Measurements from ENCODE around the gene LDLR. TPM values are rescaled to one million over a fixed set of nuclear protein-coding genes. Genes with fewer than 3 reads are reported as not detected.

LDLR gene
- total and polyA plus RNA-seq, 10 donors: 7.0 to 117 (median 25.6) TPM

- Histone ChIP-seq H3K27ac (no peak overlapping the region), H3K4me3 (no peak overlapping the region), H3K27me3 (replicated peaks in 1 of 7) (no peaks in the 10 kb centered on the region), H3K4me1 (peaks cover 25 to 48% (median 38%) of the 10 kb centered on the region in 6 donors), H3K36me3 (peaks cover 0 to 83% (median 34%) of the 10 kb centered on the region in 6 donors), H3K9me3 (no peaks in the 10 kb centered on the region)
- intact Hi-C loops (cut with DNase I; ENCODE audit: low total_unique reads): no loop called here
- DNase-seq: no peak
- TF ChIP-seq POLR2AphosphoS5 (IDR thresholded peaks at IDR 0.05): no peak
- no peak for TF ChIP-seq CTCF (IDR thresholded peaks at IDR 0.05 in 8 of 11, conservative IDR thresholded peaks at IDR 0.05 in 3 of 11)
- TF ChIP-seq POLR2A (IDR thresholded peaks at IDR 0.05): no peak
- WGBS, 5 donors: 95 to 100% (median 98%) methylated on average over 4 of the region's 4 CpGs
Measured at GRCh38 chr19:11045536-11045935, 43.7 kb upstream of the LDLR start.

DNA sequence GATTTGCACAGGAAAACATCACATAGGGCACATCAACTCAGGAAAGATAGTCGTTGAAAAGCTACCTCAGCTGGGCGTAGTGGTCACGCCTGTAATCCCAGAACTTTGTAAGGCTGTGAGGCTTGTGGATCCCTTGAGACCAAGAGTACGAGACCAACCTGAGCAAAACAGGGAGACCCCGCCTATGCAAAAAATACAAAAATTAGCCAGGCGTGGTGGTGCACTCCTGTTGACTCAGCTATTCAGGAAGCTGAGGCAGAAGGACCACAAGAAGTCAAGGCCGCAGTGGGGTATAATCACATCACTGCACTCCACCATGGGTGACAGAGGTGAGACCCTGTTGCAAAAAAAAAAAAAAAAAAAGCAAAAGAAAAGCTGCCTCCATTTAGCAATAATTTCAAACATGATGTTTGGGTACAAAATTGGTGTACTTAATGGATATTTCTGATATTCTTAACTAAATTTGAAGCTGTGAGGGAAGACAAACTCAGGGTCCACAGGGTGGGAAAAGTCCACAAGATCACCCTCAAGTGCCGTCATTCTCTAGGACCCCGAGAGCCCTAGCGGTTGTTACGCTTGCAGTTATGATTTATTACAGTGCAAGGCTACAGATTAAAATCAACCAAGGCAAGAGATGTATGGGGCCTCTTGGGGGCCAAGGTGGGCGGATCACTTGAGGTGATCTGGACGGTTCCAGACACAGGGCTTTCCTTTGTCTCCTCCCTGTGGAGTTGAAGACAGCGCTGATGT lies 42.5 kb upstream of the LDLR start:
- TF ChIP-seq POLR2A (IDR thresholded peaks at IDR 0.05): no peak
- no peak for TF ChIP-seq CTCF (IDR thresholded peaks at IDR 0.05 in 8 of 11, conservative IDR thresholded peaks at IDR 0.05 in 3 of 11)
- no peak for TF ChIP-seq POLR2AphosphoS5 (IDR thresholded peaks at IDR 0.05)
- Histone ChIP-seq H3K4me1 (peaks cover 29 to 60% (median 50%) of the 10 kb centered on the region in 6 donors), H3K27ac (no peak overlapping the region), H3K9me3 (no peaks in the 10 kb centered on the region), H3K27me3 (replicated peaks in 1 of 7) (no peaks in the 10 kb centered on the region), H3K36me3 (peaks cover 0 to 79% (median 22%) of the 10 kb centered on the region in 6 donors), H3K4me3 (no peak overlapping the region)
- no peak for DNase-seq
- intact Hi-C loops (cut with DNase I; ENCODE audit: low total_unique reads): no loop called here
- 68 to 85% (median 78%) methylated on average over 14 of the region's 14 CpGs for WGBS, 5 donors

DNA sequence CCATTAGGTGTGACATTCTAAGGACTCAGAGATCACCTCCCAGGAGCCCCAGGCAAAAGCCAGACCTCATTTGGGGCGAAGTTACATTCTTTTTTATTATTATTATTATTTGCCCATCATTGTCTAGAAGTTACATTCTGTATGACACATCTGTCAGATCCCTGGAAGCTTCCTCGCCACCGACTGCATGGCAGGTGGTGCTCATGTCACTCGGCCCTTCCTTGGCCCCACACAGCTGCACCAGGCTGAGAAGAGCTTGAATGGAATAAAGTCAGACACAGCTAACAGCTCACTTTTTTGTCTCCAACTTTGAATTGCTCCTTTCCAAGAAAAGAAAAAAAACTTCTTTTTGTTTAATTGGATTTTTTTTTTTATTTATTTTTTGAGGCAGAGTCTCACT lies 41.4 kb upstream of the LDLR start:
- TF ChIP-seq POLR2AphosphoS5 (IDR thresholded peaks at IDR 0.05) (no peak), CTCF (IDR thresholded peaks at IDR 0.05 in 8 of 11, conservative IDR thresholded peaks at IDR 0.05 in 3 of 11) (no peak), POLR2A (IDR thresholded peaks at IDR 0.05) (no peak)
- no peak for DNase-seq
- intact Hi-C loops (cut with DNase I; ENCODE audit: low total_unique reads): no loop called here
- H3K4me3 ChIP-seq: no peak overlapping the region
- no peaks in the 10 kb centered on the region for H3K9me3 ChIP-seq
- peaks cover 0 to 75% (median 11%) of the 10 kb centered on the region in 6 donors for H3K36me3 ChIP-seq
- H3K27ac ChIP-seq: no peak overlapping the region
- H3K4me1 ChIP-seq: peaks cover 29 to 71% (median 60%) of the 10 kb centered on the region in 6 donors
- 60 to 93% (median 79%) methylated on average over 4 of the region's 4 CpGs for WGBS, 5 donors
- no peaks in the 10 kb centered on the region for H3K27me3 ChIP-seq (replicated peaks in 1 of 7)

GRCh38 chr19:11050323-11051114 lies 38.7 kb upstream of the LDLR start:
- peak overlapping the region in 2 of 8 donors; percentile 81 to 83 for H3K27ac ChIP-seq
- TF ChIP-seq POLR2A (IDR thresholded peaks at IDR 0.05) (no peak), CTCF (IDR thresholded peaks at IDR 0.05 in 8 of 11, conservative IDR thresholded peaks at IDR 0.05 in 3 of 11) (no peak), POLR2AphosphoS5 (IDR thresholded peaks at IDR 0.05) (no peak)
- no peak for DNase-seq
- H3K27me3 ChIP-seq (replicated peaks in 1 of 7): no peaks in the 10 kb centered on the region
- no peaks in the 10 kb centered on the region for H3K9me3 ChIP-seq
- intact Hi-C loops (cut with DNase I; ENCODE audit: low total_unique reads): no loop called here
- 92 to 100% (median 96%) methylated on average over 4 to 9 of the region's 9 CpGs for WGBS, 5 donors
- peaks cover 29 to 73% (median 61%) of the 10 kb centered on the region in 6 donors for H3K4me1 ChIP-seq
- H3K36me3 ChIP-seq: peaks cover 0 to 73% (median 0%) of the 10 kb centered on the region in 6 donors
- no peak overlapping the region for H3K4me3 ChIP-seq
